HG03097 (cell line): ENCODE data around the gene MBP.
"Not testable (repeated sequence)": the region's sequence is repeated elsewhere in the genome, so short reads cannot be mapped to it uniquely, and the experiment has no call there.

Experiments
- ATAC-seq: cut with Tn5 transposase; IDR thresholded peaks from one replicate; pipeline ENCODE4 v1.9.1; 2021; ENCODE audit not compliant: unreplicated experiment, low FRiP score

MBP gene

DNA sequence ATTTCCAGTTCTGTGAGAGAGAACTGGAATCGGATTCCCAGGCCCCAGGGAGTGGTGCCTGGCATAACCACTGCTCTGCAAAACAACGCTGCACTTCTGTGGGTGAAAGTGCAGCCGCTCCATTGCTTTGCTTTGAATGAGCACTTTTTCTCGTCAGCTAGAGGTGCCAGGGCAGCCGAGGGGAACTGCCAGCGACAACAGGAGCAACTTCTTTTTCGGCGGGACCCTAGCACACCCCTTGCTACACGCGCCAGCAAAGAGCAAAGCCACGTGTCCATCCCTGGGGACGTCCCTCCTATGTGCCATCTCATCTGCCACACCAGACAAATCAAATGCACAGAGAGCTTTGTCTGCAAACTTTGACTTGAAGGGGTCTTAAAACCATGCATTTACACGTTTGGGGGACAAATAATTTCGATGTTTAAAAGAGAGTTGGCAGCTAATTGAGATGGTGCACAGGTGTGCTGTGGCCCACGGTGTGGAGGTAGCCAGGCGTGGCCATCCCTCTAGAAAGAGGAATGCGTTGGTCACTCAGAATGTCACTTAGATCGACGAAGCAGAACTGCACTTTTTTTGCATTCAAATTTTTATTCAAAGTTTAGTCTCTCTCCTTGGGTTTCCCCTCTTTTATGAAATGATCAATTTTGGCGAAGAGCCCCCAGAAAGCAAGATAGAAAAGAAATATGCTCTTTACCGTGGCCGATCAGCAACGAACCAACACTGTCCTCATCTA is 151.8 kb downstream of the MBP start:
- ATAC-seq: peak; percentile 27

GRCh38 chr18:76979906-76980305 is 152.7 kb downstream of the MBP start:
- ATAC-seq: no peak

GRCh38 chr18:76979111-76979751 is 153.4 kb downstream of the MBP start:
- ATAC-seq: no peak

GRCh38 chr18:76978616-76979015 is 154.0 kb downstream of the MBP start:
- ATAC-seq: no peak

DNA sequence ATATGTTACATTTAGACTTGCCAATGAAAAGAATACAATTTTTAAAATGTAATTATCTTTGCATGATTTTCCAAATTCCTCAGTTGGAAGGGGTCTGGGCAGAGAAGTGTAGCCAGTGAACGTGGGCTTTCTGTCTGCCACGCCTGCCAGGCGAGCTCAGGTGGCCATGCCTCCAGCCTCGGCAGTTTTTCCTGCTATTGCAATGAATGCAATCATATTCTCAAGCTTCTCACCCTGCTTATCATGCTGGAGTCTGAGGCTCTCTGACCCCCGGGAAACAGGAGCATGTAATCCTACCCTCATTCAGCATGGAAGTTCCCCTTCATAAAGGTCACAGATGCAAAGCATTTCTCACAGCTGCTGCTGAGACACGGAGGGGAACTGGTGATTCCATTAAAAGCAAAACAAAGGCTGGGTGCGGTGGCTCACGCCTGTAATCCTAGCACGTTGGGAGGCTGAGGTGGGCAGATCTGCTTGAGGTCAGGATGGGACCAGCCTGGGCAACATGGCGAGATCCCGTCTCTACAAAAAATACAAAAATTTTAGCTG is 154.8 kb downstream of the MBP start:
- ATAC-seq: no peak

DNA sequence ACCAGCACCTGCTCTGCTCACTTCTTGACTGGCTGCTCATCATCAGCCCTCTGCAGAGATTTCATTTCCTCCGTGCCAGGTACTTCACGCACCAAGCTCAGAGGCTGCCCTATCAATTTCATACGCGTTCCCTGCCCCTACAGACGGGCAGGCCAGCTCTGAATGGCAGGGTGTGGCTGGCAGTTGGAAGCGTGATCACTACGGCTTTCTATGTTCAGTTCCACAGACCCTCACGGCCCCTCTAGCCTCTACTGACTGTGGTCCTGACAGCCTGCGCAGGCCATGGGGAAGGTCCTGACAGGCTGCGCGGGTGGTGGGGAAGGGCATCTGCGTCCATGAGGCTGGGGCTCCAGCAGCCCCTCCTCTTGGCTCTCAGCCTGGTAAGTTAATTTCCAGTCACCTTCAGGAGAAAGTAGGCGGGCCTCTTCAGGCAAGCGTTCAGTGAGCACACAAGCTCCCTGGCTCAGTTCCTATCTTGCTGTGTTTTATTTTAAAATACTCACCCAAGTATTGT is 155.4 kb downstream of the MBP start:
- ATAC-seq: no peak

DNA sequence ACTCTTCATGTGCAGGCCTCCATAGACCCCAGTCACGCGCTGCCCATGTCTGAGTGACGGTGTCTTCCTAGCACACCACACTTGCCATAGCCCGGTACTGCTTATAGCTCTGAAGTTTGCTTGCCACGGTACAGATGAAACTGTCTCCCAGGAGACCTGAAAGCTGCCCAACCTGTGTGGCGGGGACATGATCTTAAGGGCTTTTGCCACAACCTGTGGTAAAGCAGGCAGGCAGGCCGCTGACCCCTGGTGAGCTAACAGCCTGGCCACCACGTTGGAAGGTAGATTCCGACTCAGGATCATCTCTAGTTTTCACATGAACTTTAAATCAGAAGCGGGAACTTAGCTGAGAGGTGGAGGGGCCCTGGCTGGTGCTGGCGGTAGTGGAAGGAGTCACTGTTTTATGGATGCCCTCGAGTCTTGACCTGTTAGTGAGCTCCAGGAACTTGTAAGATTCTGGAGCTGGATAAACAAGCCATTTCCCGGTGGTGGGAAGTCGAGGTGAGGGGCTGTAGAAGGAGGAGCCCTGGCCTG is 156.9 kb downstream of the MBP start:
- ATAC-seq: no peak

GRCh38 chr18:76974386-76974785 is 158.2 kb downstream of the MBP start:
- ATAC-seq: no peak

GRCh38 chr18:76973520-76974266 is 158.9 kb downstream of the MBP start:
- no peak for ATAC-seq

GRCh38 chr18:76972846-76973519 is 159.6 kb downstream of the MBP start:
- ATAC-seq: no peak

- ATAC-seq: no peak
Observed at GRCh38 chr18:76972241-76972640, 160.3 kb downstream of the MBP start.

- ATAC-seq: no peak
Observed at GRCh38 chr18:76970770-76971559, 161.6 kb downstream of the MBP start.

DNA sequence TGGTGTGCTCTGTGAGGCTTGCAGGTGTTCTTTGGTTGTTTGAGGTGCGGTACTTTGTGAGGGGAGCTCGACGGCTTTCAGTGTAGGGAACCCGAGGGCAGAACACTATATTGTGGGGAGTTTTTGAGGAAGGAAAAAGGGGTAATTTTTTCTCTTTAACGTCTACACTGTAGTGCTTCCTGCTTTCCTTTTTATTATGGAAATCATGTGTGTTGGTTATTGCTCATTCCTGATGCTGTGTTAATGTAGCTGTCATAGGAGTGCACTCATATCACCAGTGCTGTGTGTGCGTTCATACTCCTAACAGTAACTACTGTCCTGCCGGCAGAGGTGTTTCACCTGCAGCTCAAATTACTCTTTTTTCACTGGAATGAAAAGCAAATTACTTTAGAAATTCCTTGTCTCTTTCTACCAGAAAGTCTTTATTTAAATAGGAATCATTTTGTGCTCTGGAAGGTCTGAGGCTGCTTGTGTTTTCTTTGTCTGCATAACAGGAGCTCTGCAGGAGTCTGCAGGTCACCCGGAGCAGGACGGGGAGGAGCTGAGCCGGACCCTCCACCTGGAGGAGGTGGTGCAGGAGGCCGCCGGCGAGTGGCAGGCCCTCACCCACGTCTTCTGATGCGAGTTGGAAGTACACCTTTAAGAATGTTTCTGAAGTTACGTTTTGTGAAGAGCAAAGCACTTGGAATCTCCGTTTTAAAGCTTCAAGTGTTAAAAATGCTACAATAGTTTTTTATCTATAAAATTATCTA is 164.7 kb downstream of the MBP start:
- no peak for ATAC-seq

DNA sequence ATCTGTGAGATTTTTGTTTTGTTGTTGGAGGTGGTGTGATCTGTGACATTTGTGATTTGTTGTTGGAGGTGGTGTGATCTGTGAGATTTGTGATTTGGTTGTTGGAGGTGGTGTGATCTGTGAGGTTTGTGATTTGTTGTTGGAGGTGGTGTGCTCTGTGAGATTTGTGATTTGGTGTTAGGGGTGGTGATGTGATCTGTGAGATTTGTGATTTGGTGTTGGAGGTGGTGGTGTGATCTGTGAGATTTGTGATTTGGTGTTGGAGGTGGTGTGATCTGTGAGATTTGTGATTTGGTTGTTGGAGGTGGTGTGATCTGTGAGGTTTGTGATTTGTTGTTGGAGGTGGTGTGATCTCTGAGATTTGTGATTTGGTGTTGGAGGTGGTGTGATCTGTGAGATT is 165.3 kb downstream of the MBP start:
- not testable (repeated sequence) for ATAC-seq

DNA sequence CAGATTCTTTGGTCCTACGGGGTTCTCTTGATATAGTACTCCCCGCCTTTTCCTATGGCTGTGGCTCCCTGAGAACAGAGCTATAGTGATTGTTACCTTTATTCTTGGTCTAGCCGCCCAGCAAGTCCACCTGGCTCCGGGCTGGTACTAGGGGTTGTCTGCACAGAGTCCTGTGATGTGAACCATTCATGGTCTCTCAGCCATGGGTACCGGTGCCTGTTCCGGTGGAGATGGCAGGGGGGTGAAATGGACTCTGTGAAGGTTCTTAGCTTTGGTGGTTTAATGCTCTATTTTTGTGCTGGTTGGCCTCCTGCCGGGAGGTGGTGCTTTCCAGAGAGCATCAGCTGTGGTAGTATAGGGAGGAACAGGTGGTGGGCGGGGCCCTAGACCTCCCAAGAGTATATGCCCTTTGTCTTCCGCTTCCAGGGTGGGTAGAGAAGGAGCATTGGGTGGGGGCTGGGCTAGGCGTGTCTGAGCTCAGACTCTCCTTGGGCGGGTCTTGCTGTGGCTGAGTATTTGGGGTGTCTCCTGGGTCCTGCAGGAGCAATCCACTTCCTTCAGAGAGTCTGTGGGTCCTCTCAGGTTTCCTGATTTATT is 166.9 kb downstream of the MBP start:
- peak; percentile 59 for ATAC-seq

DNA sequence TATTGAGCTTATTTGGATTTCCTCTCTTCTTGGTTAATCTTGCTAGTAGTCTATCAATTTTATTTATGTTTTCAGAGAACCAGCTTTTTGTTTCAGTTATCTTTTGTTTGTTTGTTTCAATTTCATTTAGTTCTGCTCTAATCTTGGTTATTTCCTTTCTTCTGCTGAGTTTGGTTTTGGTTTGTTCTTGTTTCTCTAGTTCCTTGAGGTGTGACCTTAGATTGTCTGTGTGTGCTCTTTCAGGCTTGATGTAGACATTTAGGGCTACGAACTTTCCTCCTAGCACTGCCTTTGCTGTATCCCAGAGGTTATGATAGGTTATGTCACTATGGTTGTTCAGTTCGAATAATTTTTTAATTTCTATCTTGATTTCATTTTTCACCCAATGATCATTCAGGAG is 168.6 kb downstream of the MBP start:
- peak; percentile 40 for ATAC-seq

DNA sequence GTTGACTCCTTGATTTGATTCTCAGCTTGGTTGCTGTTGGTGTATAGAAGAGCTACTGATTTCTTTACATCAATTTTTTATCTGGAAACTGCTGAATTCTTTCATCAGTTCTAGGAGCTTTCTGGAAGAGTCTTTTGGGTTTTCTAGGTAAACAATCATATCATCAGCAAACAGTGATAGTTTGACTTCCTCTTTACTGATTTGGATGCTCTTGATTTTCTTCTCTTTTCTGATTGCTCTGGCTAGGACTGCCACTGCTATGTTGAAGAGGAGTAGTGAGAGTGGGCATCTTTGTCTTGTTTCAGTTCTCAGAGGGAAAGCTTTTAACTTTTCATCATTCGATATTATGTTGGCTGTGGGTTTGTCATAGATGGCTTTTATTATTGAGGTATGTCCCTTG is 169.7 kb downstream of the MBP start:
- no peak for ATAC-seq

- ATAC-seq: no peak
Observed at GRCh38 chr18:76960528-76961035, 172.0 kb downstream of the MBP start.
